HUDEP-2 (cell line): ENCODE data around the gene PPP2R5A.

Source experiments
- DNase-seq, 76 experiments: peaks; one replicate each; lab custom pipeline; 2025; ENCODE audit not compliant: unreplicated experiment in 76 of 76; lab: John Stamatoyannopoulos, UW

Gene PPP2R5A

DNA sequence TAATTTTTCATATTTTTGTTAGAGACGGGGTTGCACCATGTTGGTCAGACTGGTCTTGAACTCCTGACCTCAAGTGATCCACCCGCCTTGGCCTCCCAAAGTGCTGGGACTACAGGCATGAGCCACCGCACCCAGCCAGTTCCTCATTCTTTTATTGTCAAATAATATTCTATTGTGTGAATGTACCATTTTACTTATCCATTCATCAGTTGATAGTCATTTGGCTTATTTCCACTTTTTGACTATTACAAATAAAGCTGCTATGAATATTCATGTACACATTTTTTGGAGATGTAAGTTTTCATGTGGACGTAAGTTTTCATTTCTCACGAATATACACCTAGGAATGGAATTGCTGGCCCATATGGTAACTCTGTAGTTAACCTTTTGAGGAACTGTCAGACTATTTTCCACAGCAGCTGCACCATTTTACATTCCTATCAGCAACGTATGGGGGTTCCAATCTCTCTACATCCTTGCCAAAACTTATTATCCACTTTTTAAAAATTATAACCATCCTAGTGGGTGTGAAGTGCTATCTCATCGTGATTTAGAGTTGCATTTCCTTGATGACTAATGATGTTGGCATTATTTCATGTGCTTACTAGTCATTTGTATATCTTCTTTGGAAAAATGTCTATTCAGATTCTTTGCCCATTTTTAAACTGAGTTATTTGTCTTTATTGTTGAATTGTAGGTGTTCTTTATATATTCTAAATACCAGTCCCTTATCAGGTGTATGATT, 116.8 kb downstream of the PPP2R5A start:
- no peak for DNase-seq

DNA sequence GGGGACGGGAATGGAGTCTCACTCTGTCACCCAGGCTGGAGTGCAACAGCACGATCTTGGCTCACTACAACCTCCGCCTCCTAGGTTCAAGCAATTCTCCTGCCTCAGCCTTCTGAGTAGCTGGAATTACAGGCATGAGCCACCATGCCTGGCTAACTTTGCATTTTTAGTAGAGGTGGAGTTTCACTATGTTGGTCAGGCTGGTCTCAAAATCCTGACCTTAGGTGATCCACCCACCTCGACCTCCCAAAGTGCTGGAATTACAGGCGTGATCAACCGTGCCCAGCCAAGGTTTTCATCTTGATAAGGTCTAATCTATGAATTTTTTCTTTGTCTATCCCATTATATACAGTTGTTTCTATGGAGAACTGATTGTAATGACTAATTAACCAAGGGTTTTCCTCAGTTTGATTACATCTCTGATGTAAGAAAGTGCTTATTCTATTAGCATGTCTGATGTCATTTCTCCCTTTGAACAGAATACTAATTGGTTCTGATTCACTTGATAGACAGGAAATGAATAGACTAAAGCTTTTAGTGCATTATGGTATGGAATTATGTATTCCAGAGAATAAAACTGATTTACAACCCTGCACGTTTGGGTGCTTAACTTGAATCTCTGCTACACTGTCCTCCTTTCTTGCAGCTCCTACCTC, 117.6 kb downstream of the PPP2R5A start:
- no peak for DNase-seq

DNA sequence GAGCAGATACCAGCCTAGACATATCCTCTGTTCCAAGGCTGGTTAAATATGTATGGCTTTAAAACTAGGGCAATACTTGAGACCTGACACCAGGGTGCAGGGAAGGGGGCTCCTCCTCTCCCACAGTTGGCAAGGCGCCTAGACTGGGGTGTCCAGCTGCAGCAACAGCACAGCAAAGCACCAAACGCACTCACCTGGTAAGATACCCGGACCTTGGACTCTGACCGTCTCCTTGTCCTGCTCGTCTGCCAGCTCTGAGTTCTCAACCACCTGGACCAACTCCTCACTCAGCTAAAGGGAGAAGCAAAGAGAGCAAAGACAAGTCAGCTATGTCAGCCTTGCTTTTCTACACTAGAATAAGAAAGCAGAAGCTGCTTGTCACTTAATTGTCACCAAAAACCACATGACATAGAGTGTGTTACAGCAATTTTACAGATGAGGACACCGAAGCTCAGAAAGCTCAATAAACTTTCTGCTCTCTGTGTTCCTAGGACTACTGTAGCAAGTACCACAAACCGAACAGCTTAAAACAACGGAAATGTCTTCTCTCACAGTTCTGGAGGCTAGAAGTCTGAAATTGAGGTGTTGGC, 125.1 kb downstream of the PPP2R5A start:
- DNase-seq: no peak
